HG02885 (cell line): ENCODE data around the gene S1PR3.

Experiments
- ATAC-seq: cut with Tn5 transposase; IDR thresholded peaks from one replicate; pipeline ENCODE4 v1.9.1; 2021; ENCODE audit warnings: mild to moderate bottlenecking; ENCODE audit not compliant: unreplicated experiment, poor library complexity

The S1PR3 gene

GRCh38 chr9:88966894-88967676 lies 24.2 kb upstream of the S1PR3 start:
- ATAC-seq: no peak

- no peak for ATAC-seq
Observed at GRCh38 chr9:88968799-88969198, 22.5 kb upstream of the S1PR3 start.

GRCh38 chr9:88969646-88970373 lies 21.5 kb upstream of the S1PR3 start:
- ATAC-seq: no peak

GRCh38 chr9:88971131-88971960 lies 19.9 kb upstream of the S1PR3 start:
- ATAC-seq: no peak

GRCh38 chr9:88972401-88972800 lies 18.9 kb upstream of the S1PR3 start:
- ATAC-seq: no peak

- ATAC-seq: no peak
Observed at GRCh38 chr9:88973281-88974045, 17.8 kb upstream of the S1PR3 start.

GRCh38 chr9:88974641-88975040 lies 16.6 kb upstream of the S1PR3 start:
- no peak for ATAC-seq

GRCh38 chr9:88975966-88976889 lies 15.0 kb upstream of the S1PR3 start:
- no peak for ATAC-seq

GRCh38 chr9:88976890-88977257 lies 14.4 kb upstream of the S1PR3 start:
- ATAC-seq: no peak

- ATAC-seq: no peak
Observed at GRCh38 chr9:88978034-88978433, 13.2 kb upstream of the S1PR3 start.

GRCh38 chr9:88979021-88979420 lies 12.2 kb upstream of the S1PR3 start:
- no peak for ATAC-seq

GRCh38 chr9:88979791-88980190 lies 11.5 kb upstream of the S1PR3 start:
- no peak for ATAC-seq

GRCh38 chr9:88980740-88981203 lies 10.5 kb upstream of the S1PR3 start:
- ATAC-seq: no peak

GRCh38 chr9:88983865-88984542 lies 7.3 kb upstream of the S1PR3 start:
- no peak for ATAC-seq

GRCh38 chr9:88984543-88984883 lies 6.8 kb upstream of the S1PR3 start:
- ATAC-seq: no peak

- no peak for ATAC-seq
Observed at GRCh38 chr9:88985616-88986015, 5.7 kb upstream of the S1PR3 start.

- ATAC-seq: no peak
Observed at GRCh38 chr9:88986776-88987175, 4.5 kb upstream of the S1PR3 start.

GRCh38 chr9:88987661-88988060 lies 3.6 kb upstream of the S1PR3 start:
- no peak for ATAC-seq
